C4-2B (cell line): ENCODE results near the gene STX18.

Experiments
- H3K27ac ChIP-seq: fragments of 450-650 bp; 2 replicates; pipeline ENCODE4 v1.5.1; 2017
- ZFX ChIP-seq: fragments of 450-650 bp; IDR thresholded peaks from 2 replicates; pipeline ENCODE4 v1.6.1; 2017
- TF ChIP-seq, protein P1 (sequence below): fragments of 450-650 bp; conservative IDR thresholded peaks from 2 replicates; pipeline ENCODE4 v1.5.1; 2017; ENCODE audit warnings: mild to moderate bottlenecking

STX18 gene

DNA sequence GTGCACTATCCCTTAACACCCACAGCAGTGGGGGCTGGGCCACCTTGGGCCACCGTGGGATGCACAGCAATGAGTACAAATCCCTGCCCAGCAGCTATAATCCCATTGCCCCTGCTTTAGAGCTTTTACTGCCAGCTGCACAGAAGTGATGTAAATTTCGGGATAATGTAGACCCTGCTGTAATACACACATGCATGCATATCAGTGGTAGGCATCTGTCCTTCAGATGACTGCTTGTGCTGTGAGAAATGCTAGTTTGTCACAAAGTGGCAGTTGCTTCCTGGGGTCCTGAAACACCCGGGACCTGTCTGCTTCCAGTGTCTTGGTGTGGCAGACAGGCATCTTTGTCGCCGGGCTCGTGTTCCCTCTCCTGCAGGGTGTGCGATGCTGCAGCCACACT, 140.8 kb downstream of the STX18 start:
- TF ChIP-seq ZFX, result no peak
- TF ChIP-seq, protein P1, sequence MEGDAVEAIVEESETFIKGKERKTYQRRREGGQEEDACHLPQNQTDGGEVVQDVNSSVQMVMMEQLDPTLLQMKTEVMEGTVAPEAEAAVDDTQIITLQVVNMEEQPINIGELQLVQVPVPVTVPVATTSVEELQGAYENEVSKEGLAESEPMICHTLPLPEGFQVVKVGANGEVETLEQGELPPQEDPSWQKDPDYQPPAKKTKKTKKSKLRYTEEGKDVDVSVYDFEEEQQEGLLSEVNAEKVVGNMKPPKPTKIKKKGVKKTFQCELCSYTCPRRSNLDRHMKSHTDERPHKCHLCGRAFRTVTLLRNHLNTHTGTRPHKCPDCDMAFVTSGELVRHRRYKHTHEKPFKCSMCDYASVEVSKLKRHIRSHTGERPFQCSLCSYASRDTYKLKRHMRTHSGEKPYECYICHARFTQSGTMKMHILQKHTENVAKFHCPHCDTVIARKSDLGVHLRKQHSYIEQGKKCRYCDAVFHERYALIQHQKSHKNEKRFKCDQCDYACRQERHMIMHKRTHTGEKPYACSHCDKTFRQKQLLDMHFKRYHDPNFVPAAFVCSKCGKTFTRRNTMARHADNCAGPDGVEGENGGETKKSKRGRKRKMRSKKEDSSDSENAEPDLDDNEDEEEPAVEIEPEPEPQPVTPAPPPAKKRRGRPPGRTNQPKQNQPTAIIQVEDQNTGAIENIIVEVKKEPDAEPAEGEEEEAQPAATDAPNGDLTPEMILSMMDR, result no peak
- H3K27ac ChIP-seq, result no peak overlapping the region

DNA sequence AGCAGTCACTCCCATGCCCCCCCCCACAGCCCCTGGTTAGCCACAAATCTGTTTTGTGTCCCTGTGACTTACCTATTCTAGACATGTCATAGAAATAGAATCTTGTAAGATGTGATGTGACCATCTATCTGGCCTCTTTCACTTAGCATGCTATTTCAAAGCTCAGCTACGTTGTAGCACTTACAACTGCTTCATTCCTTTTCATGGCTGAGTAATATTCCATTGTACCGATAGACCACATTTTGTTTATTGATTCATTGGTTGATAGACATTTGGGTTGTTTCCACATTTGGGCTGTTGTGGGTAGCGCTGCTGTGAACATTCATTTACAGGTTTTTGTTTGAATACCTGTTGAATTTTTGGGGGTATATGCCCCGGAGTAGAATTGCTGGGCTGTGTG, 143.4 kb downstream of the STX18 start:
- TF ChIP-seq, protein P1, result no peak
- no peak for TF ChIP-seq ZFX
- no peak overlapping the region for H3K27ac ChIP-seq

DNA sequence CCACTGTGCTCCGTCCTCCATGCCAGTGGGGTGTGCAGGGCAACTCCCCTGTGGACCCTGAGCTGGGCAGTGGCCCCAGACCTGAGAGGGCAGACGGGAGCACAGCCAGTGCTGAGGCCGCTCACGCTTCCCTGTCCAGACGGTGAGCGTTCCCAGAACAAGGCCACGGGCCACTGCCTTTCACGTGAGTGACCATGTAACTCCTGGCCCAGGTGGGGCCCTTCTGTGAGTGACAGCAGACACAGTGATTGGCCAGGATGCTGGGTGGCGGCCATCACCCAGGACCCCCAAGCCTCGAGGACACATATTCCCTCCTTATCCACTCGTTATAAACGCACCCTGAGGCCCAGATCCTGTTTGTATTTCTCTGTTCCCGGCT, 144.4 kb downstream of the STX18 start:
- H3K27ac ChIP-seq, result no peak overlapping the region
- TF ChIP-seq ZFX, result no peak

DNA sequence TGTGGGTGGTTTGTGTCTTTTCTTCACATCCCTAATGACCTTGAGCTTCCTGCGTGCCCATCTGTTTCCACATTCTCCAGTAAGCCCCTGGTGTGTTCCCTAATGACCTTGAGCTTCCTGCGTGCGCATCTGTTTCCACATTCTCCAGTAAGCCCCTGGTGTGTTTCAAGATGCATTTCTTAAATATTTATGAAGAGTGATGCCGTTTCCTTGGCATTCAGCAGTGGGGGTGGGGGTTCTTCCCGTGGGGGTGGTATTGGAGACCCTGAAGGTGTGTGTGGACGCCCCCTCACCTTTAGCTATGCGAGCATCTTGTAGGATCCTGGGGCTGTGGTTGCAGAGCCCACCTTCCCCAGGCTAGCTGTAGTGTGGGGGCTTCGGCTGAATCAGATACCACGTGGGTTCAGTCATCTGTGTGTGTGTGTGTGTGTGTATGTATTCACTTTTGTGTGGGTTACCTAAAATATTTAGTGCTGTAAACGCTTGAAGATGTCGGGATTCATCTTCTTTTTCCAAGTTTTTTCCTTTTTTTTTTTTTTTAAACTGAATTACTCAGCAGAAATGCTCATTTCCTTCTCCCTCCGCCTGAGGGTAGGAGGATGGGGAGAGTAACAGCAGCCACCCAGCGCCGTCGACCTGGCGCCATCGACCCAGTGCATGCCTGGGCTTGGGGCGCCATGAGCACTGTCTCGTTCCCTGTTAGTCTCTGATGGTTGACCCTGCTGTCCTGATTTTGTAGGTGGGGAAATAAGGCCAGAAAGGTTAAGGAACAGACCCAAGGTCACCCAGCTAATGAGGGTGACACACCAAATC, 145.0 kb downstream of the STX18 start:
- TF ChIP-seq ZFX, result no peak
- TF ChIP-seq, protein P1, result no peak
- no peak overlapping the region for H3K27ac ChIP-seq

DNA sequence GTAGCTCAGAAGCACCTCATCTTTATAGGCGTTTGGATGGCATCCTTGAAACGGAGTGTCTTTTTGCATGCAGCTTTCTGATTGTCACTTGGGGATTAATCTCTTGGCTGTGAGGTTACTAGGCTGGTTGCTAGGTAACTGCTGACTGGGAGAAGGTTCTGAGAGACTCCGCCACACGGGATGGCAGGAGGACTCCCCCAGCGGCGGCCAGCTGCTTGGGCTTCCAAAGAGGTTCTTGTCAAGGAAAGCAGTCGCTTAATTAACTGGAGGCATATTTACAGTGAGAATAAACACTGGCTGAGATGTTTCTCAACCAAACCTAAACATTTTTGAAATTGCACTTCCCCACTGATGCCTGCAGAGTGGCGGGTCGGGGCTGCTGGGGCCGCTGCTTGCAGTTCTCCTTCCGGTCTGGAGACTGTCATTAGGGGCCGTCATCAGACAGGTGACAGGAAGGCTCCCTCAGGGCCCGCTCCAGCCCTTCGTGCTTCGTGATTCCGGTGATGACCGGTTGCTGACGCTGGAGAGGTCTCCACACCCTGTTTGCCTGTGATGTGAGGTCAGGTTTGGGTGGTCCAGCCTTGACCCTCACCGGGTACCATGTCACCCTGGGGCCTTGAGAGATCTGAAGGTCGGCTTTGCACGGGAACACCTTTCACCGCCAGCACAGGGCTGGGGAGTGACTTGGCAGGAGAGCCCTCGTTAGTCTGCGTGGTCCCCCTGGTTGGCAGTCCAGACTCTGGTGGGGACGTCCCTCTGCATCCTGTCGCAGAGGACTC, 145.8 kb downstream of the STX18 start:
- no peak for TF ChIP-seq ZFX
- TF ChIP-seq, protein P1, result no peak
- no peak overlapping the region for H3K27ac ChIP-seq

DNA sequence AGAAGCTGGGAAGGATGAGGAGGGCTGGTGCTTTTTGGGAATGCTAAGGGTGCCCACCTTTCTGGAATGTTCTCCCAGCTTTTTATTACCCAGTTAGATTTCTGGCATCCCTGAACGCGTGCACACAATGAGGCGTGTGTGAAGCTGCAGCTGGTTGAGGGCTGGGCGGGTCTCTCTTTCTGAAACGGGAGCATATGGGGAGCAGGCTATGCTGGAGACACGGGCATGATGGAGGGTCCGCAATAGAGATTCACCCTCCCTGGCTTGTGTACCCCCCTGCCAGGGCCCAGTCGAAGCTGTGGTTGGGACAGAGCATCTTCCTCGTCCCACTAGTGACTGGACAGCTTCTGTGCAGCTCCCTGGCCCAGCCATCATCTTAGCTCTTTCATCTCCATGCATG, 146.5 kb downstream of the STX18 start:
- no peak overlapping the region for H3K27ac ChIP-seq
- TF ChIP-seq ZFX, result no peak
- TF ChIP-seq, protein P1, result no peak

DNA sequence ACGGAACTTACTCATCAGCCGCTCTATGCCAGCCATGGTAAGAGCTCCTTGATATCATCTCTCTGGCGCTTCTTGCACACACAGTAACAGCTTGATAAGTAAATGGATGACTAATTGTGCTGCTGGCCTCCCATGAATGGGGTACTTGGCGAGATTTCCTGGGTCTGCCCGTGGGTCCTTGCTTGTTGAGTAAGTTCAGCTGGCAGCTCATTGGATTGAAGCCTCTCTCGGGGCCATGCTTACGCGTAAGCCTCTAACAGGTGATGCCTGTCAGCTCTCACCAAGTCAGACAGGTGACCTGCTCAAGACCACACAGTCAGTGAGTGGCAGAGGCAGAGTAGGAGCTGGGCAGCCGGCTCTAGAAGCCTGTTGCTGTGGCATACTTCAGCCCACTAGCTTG, 147.2 kb downstream of the STX18 start:
- TF ChIP-seq, protein P1, result no peak
- TF ChIP-seq ZFX, result no peak
- H3K27ac ChIP-seq, result no peak overlapping the region
